ENCODE data around the gene ADARB1. TPM values are rescaled to one million over a fixed set of nuclear protein-coding genes. Genes with fewer than 3 reads are reported as not detected.
A peak's percentile ranks its signal among the peaks of the same experiment; 100 is the strongest.

ADARB1 gene
- total RNA-seq, 1 experiment from 2014 or later: 14.1 TPM

- H2AFZ ChIP-seq (ENCODE audit: low read length): no peak overlapping the region
- no peak for TF ChIP-seq CTCF (conservative IDR thresholded peaks at IDR 0.05; ENCODE audit: low read depth, low read length)
- no peak for TF ChIP-seq EZH2 (IDR thresholded peaks at IDR 0.05; ENCODE audit: low read length, unreplicated experiment)
- TF ChIP-seq EZH2phosphoT487 (IDR thresholded peaks at IDR 0.05; ENCODE audit: borderline replicate concordance, low read length): no peak
- DNase-seq: no peak
- H3K27me3 ChIP-seq (ENCODE audit: low read length): no peaks in the 10 kb centered on the region
- no peak overlapping the region for H3K4me3 ChIP-seq (ENCODE audit: low read length)
- H3K4me1 ChIP-seq (ENCODE audit: insufficient read depth, low read length): peaks cover 15% of the 10 kb centered on the region
- ChIA-PET CTCF (no interaction called here), POLR2A (ENCODE audit: unreplicated experiment) (no interaction called here)
- no peak overlapping the region for H3K27ac ChIP-seq (ENCODE audit: low read length)
- no peaks in the 10 kb centered on the region for H3K36me3 ChIP-seq (ENCODE audit: low read depth, low read length)
- no peak overlapping the region for H3K9ac ChIP-seq (ENCODE audit: low read length)
- no peaks in the 10 kb centered on the region for H3K9me3 ChIP-seq (ENCODE audit: low read length)
- H3K79me2 ChIP-seq (ENCODE audit: low read length): no peaks in the 10 kb centered on the region
- H3K4me2 ChIP-seq (ENCODE audit: low read length): no peak overlapping the region
- intact Hi-C loops (cut with micrococcal nuclease): no loop called here
- no TSS peak for BruUV-seq (replicated peaks)
- ATAC-seq: no peak
- no peaks in the 10 kb centered on the region for H3F3A ChIP-seq (ENCODE audit: low read length, unreplicated experiment)
- no peaks in the 10 kb centered on the region for H3K9me2 ChIP-seq (replicated peaks; ENCODE audit: low read length)
- no peaks in the 10 kb centered on the region for H4K20me1 ChIP-seq (ENCODE audit: low read length)
Observed at GRCh38 chr21:45172420-45172819, 98.0 kb downstream of the ADARB1 start.

- POLR2A ChIA-PET (ENCODE audit: unreplicated experiment): interaction anchor here (0.7 kb wide), 1 partner anchor 227 kb away, joined by 8 read pairs; no protein-coding TSS in a partner anchor
- no peaks in the 10 kb centered on the region for H3F3A ChIP-seq (ENCODE audit: low read length, unreplicated experiment)
- H3K4me1 ChIP-seq (ENCODE audit: insufficient read depth, low read length): peaks cover 11% of the 10 kb centered on the region
- TF ChIP-seq EZH2 (IDR thresholded peaks at IDR 0.05; ENCODE audit: low read length, unreplicated experiment): no peak
- no peak for TF ChIP-seq EZH2phosphoT487 (IDR thresholded peaks at IDR 0.05; ENCODE audit: borderline replicate concordance, low read length)
- TF ChIP-seq CTCF (conservative IDR thresholded peaks at IDR 0.05; ENCODE audit: low read depth, low read length): no peak
- no peak overlapping the region for H3K9ac ChIP-seq (ENCODE audit: low read length)
- H4K20me1 ChIP-seq (ENCODE audit: low read length): no peaks in the 10 kb centered on the region
- CTCF ChIA-PET: no interaction called here
- ATAC-seq (peak; percentile 64), DNase-seq (peak; percentile 34)
- BruUV-seq (replicated peaks): no TSS peak
- no peaks in the 10 kb centered on the region for H3K27me3 ChIP-seq (ENCODE audit: low read length)
- intact Hi-C loops (cut with micrococcal nuclease): no loop called here
- no peaks in the 10 kb centered on the region for H3K36me3 ChIP-seq (ENCODE audit: low read depth, low read length)
- H3K4me3 ChIP-seq (ENCODE audit: low read length): no peak overlapping the region
- H2AFZ ChIP-seq (ENCODE audit: low read length): no peak overlapping the region
- no peaks in the 10 kb centered on the region for H3K9me3 ChIP-seq (ENCODE audit: low read length)
- no peaks in the 10 kb centered on the region for H3K79me2 ChIP-seq (ENCODE audit: low read length)
- H3K9me2 ChIP-seq (replicated peaks; ENCODE audit: low read length): no peaks in the 10 kb centered on the region
- H3K4me2 ChIP-seq (ENCODE audit: low read length): no peak overlapping the region
- no peak overlapping the region for H3K27ac ChIP-seq (ENCODE audit: low read length)
Observed at GRCh38 chr21:45175326-45176095, 101.1 kb downstream of the ADARB1 start.

- POLR2A ChIA-PET (ENCODE audit: unreplicated experiment): no interaction called here
Observed at GRCh38 chr21:45176141-45176540, 101.8 kb downstream of the ADARB1 start.

More at GRCh38 chr21:45176141-45176540, 101.8 kb downstream of the ADARB1 start:
- Histone ChIP-seq H3K27me3 (ENCODE audit: low read length) (no peaks in the 10 kb centered on the region), H3K9me3 (ENCODE audit: low read length) (no peaks in the 10 kb centered on the region), H3F3A (ENCODE audit: low read length, unreplicated experiment) (no peaks in the 10 kb centered on the region), H3K36me3 (ENCODE audit: low read depth, low read length) (no peaks in the 10 kb centered on the region), H3K4me1 (ENCODE audit: insufficient read depth, low read length) (peaks cover 11% of the 10 kb centered on the region), H3K9ac (ENCODE audit: low read length) (no peak overlapping the region), H3K4me2 (ENCODE audit: low read length) (no peak overlapping the region), H3K4me3 (ENCODE audit: low read length) (no peak overlapping the region), H2AFZ (ENCODE audit: low read length) (no peak overlapping the region), H3K27ac (ENCODE audit: low read length) (no peak overlapping the region), H4K20me1 (ENCODE audit: low read length) (no peaks in the 10 kb centered on the region), H3K9me2 (replicated peaks; ENCODE audit: low read length) (no peaks in the 10 kb centered on the region), H3K79me2 (ENCODE audit: low read length) (no peaks in the 10 kb centered on the region)
- TF ChIP-seq EZH2phosphoT487 (IDR thresholded peaks at IDR 0.05; ENCODE audit: borderline replicate concordance, low read length) (no peak), EZH2 (IDR thresholded peaks at IDR 0.05; ENCODE audit: low read length, unreplicated experiment) (no peak), CTCF (conservative IDR thresholded peaks at IDR 0.05; ENCODE audit: low read depth, low read length) (no peak)
- intact Hi-C loops (cut with micrococcal nuclease): no loop called here
- ATAC-seq (no peak), DNase-seq (no peak)
- BruUV-seq (replicated peaks): TSS peak; percentile 40
- CTCF ChIA-PET: no interaction called here

All from PC-3 (cell line).